Prostate gland (tissue), 2 donors: Measurements from ENCODE around the gene GATD1. TPM values are rescaled to one million over a fixed set of nuclear protein-coding genes. Genes with fewer than 3 reads are reported as not detected.

Experiments
- DNase-seq: peaks from one replicate; pipeline ENCODE4 v3.0.0-alpha.2; 2019; ENCODE audit warnings: low spot score
- H3K27ac ChIP-seq, 2 donors: fragments of 200-600 bp; sonication (generic); 2 replicates each; pipeline ENCODE4 v1.5.1; 2017 to 2019
- H3K27me3 ChIP-seq: fragments of 200-600 bp; sonication (generic); replicated peaks from 2 replicates; pipeline ENCODE4 v1.5.1; 2019; ENCODE audit not compliant: insufficient read depth
- H3K36me3 ChIP-seq, 2 donors: fragments of 200-600 bp; sonication (generic); 1 replicate in 1 of 2; 2 replicates in 1 of 2; pipeline versions ENCODE4 v1.5.1 to v1.8.1; 2017 to 2019
- H3K4me1 ChIP-seq: fragments of 200-600 bp; sonication (generic); replicated peaks from 2 replicates; pipeline ENCODE4 v1.5.1; 2019
- H3K4me3 ChIP-seq, 2 donors: fragments of 200-600 bp; sonication (generic); 2 replicates each; pipeline ENCODE4 v1.5.1; 2017 to 2019
- H3K9me3 ChIP-seq: fragments of 200-600 bp; sonication (generic); 2 replicates; pipeline ENCODE4 v1.5.1; 2017
- POLR2A ChIP-seq: fragments of 450-650 bp; IDR thresholded peaks from one replicate; pipeline ENCODE4 v1.6.1; 2016; ENCODE audit warnings: antibody characterized with exemption, mild to moderate bottlenecking
- POLR2AphosphoS5 ChIP-seq: sonication (generic); formaldehyde crosslinking; IDR thresholded peaks from one replicate; pipeline ENCODE4 v1.6.1; 2017; ENCODE audit warnings: antibody characterized with exemption
- WGBS: methylation state at CpG from one replicate; pipeline ENCODE4 v1.1.5; 2018; 5-methylcytosine and 5-hydroxymethylcytosine counted together
- intact Hi-C: fragments of 100-400 bp; cut with DNase I; formaldehyde crosslinking; loops from one replicate; pipeline ENCODE4 v1.14.2; 2022
- total RNA-seq, 2 donors: library from RNA; depleted of rRNA; stranded (reverse); fragments of >200 nt; gene quantifications; one replicate each; pipeline ENCODE4 v1.1.0, GENCODE V29; 2016
- TF ChIP-seq, protein P1 (sequence below), 4 experiments: fragments of 200-600 bp in 2 of 4; fragments of 450-650 bp in 2 of 4; sonication (generic) in 2 of 4; IDR thresholded peaks; 1 replicate in 3 of 4; 2 replicates in 1 of 4; pipeline ENCODE4 v1.5.1; 2016 to 2019; ENCODE audit warnings: antibody characterized with exemption in 4 of 4, mild to moderate bottlenecking in 2 of 4, moderate library complexity in 2 of 4

The GATD1 gene
- total RNA-seq, 2 donors from 2014 or later: 29.9 to 72.3 TPM

DNA sequence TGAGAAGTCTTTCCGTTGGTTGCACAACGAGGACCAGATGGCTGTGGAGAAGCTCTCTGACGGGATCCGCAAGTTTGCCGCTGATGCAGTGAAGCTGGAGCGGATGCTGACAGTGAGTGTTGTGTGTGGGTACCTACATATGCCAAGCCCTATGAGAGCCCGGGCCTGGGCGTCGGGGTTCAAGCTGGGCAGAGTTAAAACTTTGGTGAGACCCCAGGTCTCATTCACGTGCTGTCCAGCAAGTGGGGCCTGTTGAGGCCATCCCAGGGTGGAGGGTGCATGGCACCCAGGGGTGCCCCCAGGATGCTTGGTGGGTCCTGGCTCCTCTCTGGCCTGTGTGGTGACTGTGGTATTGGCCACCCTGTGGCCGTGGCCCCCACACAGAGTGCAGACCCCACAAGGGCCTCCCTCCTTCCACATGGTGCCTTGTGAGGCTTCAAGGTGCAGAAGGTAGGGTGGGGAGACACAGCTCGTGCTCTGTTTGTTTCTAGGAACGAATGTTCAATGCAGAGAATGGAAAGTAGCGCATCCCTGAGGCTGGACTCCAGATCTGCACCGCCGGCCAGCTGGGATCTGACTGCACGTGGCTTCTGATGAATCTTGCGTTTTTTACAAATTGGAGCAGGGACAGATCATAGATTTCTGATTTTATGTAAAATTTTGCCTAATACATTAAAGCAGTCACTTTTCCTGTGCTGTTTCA is 12.8 kb downstream of the GATD1 start:
- Histone ChIP-seq H3K9me3 (no peaks in the 10 kb centered on the region), H3K36me3 (peaks cover 12 to 31% of the 10 kb centered on the region in 2 donors), H3K4me1 (no peaks in the 10 kb centered on the region), H3K27me3 (no peaks in the 10 kb centered on the region), H3K4me3 (no peak overlapping the region), H3K27ac (no peak overlapping the region)
- intact Hi-C loops: no loop called here
- TF ChIP-seq, protein P1, sequence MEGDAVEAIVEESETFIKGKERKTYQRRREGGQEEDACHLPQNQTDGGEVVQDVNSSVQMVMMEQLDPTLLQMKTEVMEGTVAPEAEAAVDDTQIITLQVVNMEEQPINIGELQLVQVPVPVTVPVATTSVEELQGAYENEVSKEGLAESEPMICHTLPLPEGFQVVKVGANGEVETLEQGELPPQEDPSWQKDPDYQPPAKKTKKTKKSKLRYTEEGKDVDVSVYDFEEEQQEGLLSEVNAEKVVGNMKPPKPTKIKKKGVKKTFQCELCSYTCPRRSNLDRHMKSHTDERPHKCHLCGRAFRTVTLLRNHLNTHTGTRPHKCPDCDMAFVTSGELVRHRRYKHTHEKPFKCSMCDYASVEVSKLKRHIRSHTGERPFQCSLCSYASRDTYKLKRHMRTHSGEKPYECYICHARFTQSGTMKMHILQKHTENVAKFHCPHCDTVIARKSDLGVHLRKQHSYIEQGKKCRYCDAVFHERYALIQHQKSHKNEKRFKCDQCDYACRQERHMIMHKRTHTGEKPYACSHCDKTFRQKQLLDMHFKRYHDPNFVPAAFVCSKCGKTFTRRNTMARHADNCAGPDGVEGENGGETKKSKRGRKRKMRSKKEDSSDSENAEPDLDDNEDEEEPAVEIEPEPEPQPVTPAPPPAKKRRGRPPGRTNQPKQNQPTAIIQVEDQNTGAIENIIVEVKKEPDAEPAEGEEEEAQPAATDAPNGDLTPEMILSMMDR (IDR thresholded peaks at IDR 0.05): no peak
- TF ChIP-seq POLR2A: no peak
- 81% methylated on average over 18 of the region's 18 CpGs for WGBS
- no peak for DNase-seq

DNA sequence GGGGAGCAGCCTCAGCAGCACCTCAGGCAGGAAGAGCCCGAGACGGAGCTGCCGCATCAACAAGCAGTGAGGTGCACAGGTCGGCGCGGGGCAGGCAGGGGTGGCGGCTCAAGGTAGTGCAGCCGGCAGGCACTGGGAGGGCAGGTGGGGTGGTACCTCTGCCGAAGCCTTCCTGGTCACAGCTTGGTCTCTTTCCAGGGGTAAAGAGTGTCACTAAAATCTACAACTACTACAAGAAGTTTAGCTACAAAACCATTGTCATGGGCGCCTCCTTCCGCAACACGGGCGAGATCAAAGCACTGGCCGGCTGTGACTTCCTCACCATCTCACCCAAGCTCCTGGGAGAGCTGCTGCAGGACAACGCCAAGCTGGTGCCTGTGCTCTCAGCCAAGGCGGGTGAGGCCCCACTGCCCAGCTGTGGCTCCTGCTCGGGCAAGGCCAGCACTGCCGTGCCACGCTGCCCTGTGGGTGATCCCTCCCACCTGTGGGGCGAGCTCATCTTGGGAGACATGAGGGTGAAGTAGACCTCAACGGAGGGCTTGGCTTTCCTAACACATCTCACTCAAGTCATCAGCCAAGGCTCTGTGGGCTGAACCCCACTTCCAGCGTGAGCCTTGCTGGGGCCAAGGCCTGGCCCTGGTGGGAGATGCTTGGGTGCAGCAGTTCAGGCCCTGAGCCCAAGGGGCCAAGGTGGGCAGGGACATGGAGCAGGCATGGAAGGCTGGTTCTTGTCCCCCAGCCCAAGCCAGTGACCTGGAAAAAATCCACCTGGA is 13.6 kb downstream of the GATD1 start:
- Histone ChIP-seq H3K4me1 (no peaks in the 10 kb centered on the region), H3K27ac (no peak overlapping the region), H3K9me3 (no peaks in the 10 kb centered on the region), H3K4me3 (no peak overlapping the region), H3K36me3 (peaks cover 12 to 31% of the 10 kb centered on the region in 2 donors), H3K27me3 (no peaks in the 10 kb centered on the region)
- WGBS: 83% methylated on average over 22 of the region's 22 CpGs
- intact Hi-C loops: no loop called here
- no peak for DNase-seq
- TF ChIP-seq POLR2A (no peak), POLR2AphosphoS5 (no peak)
- TF ChIP-seq, protein P1 (IDR thresholded peaks at IDR 0.05): no peak

DNA sequence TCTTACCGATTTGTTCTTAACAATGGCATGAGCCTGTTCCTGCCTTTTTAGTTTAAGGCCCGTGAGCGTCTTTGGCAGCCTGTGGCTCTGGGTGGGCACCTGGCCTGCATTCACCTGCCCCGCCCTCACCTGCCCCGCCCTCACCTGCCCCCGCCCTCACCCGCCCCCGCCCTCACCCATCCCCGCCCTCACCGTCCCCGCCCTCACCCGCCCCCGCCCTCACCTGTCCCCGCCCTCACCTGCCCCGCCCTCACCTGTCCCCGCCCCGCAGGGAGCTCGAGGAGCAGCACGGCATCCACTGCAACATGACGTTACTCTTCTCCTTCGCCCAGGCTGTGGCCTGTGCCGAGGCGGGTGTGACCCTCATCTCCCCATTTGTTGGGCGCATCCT is 14.2 kb downstream of the GATD1 start:
- peaks cover 12 to 31% of the 10 kb centered on the region in 2 donors for H3K36me3 ChIP-seq
- H3K27ac ChIP-seq: peak overlapping the region; percentile 5 to 60
- H3K27me3 ChIP-seq: no peaks in the 10 kb centered on the region
- H3K4me1 ChIP-seq: no peaks in the 10 kb centered on the region
- H3K4me3 ChIP-seq: no peak overlapping the region
- intact Hi-C loops: no loop called here
- 51% methylated on average over 13 of the region's 24 CpGs for WGBS
- TF ChIP-seq POLR2A: no peak
- TF ChIP-seq POLR2AphosphoS5: no peak
- TF ChIP-seq, protein P1 (IDR thresholded peaks at IDR 0.05): no peak
- DNase-seq: no peak
- H3K9me3 ChIP-seq: no peaks in the 10 kb centered on the region

DNA sequence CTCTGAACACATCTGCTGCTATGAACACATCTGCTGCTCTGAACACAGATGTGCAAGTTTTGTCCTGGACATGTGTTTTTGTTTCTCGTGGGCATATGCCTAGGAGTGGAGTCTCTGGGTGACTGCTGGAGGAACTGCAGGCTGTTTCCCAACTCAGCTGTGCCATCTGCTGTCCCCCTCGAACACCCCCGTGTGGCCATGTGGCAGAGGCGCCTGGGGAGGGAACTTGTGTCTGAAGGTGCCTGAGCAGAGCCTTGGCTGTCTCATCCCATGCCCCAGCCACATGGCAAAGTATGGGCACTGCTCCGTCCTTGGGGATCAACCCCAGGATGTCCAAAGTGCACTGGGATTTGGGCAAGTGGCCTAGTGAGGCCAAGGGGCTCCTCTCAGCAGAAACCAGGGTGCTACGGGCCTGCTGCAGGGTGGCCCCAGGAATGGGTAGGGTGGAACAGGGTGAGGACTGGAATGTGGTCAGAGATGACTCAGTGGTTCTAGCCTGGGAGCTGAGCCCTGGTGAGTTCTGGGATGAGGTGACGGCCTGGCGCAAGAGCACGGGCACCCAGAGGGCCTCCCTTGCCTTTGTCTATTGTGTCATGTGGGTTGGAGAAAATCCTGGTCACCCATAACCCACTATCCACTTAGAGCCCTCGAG is 14.7 kb downstream of the GATD1 start:
- WGBS: 24% methylated on average over 9 of the region's 10 CpGs
- Histone ChIP-seq H3K27ac (peak overlapping the region; percentile 5 to 60), H3K9me3 (no peaks in the 10 kb centered on the region), H3K27me3 (no peaks in the 10 kb centered on the region), H3K4me3 (no peak overlapping the region), H3K4me1 (no peaks in the 10 kb centered on the region), H3K36me3 (peaks cover 12 to 31% of the 10 kb centered on the region in 2 donors)
- TF ChIP-seq POLR2AphosphoS5: no peak
- TF ChIP-seq, protein P1 (IDR thresholded peaks at IDR 0.05): peak in 2 of 4 experiments; percentile 30 to 60
- no peak for TF ChIP-seq POLR2A
- intact Hi-C loops: no loop called here
- DNase-seq: no peak
